SW 1271 (cell line): ENCODE measurements around the gene MAST4.

Experiments used
- DNase-seq, 2 experiments: peaks; one replicate each; lab custom pipeline; 2025; lab: John Stamatoyannopoulos, UW

The MAST4 gene

GRCh38 chr5:67082941-67083340 lies 486.7 kb downstream of the MAST4 start:
- DNase-seq: no peak

GRCh38 chr5:67085616-67086015 lies 489.4 kb downstream of the MAST4 start:
- DNase-seq: no peak

GRCh38 chr5:67089200-67089725 lies 493.1 kb downstream of the MAST4 start:
- DNase-seq: no peak

GRCh38 chr5:67090040-67090439 lies 493.8 kb downstream of the MAST4 start:
- no peak for DNase-seq

- DNase-seq: no peak
Observed at GRCh38 chr5:67090593-67090992, 494.4 kb downstream of the MAST4 start.

GRCh38 chr5:67092535-67092934 lies 496.3 kb downstream of the MAST4 start:
- no peak for DNase-seq

- no peak for DNase-seq
Observed at GRCh38 chr5:67093279-67093678, 497.1 kb downstream of the MAST4 start.

GRCh38 chr5:67094476-67095300 lies 498.5 kb downstream of the MAST4 start:
- no peak for DNase-seq

GRCh38 chr5:67095346-67096171 lies 499.4 kb downstream of the MAST4 start:
- no peak for DNase-seq

GRCh38 chr5:67098656-67099055 lies 502.5 kb downstream of the MAST4 start:
- no peak for DNase-seq

GRCh38 chr5:67100301-67100700 lies 504.1 kb downstream of the MAST4 start:
- DNase-seq: no peak

- DNase-seq: no peak
Observed at GRCh38 chr5:67102708-67103107, 506.5 kb downstream of the MAST4 start.

- no peak for DNase-seq
Observed at GRCh38 chr5:67104859-67105258, 508.7 kb downstream of the MAST4 start.

- DNase-seq: no peak
Observed at GRCh38 chr5:67105270-67105669, 509.1 kb downstream of the MAST4 start.

- DNase-seq: no peak
Observed at GRCh38 chr5:67106626-67107342, 510.6 kb downstream of the MAST4 start.

GRCh38 chr5:67111779-67112178 lies 515.6 kb downstream of the MAST4 start:
- DNase-seq: no peak

- DNase-seq: no peak
Observed at GRCh38 chr5:67115246-67115645, 519.1 kb downstream of the MAST4 start.

- no peak for DNase-seq
Observed at GRCh38 chr5:67115817-67116216, 519.6 kb downstream of the MAST4 start.

- DNase-seq: no peak
Observed at GRCh38 chr5:67118050-67118620, 521.9 kb downstream of the MAST4 start.

GRCh38 chr5:67119010-67119409 lies 522.8 kb downstream of the MAST4 start:
- no peak for DNase-seq

GRCh38 chr5:67120032-67120431 lies 523.8 kb downstream of the MAST4 start:
- no peak for DNase-seq

- no peak for DNase-seq
Observed at GRCh38 chr5:67123819-67124218, 527.6 kb downstream of the MAST4 start.
